ENCODE measurements around the gene BARHL2. TPM values are rescaled to one million over a fixed set of nuclear protein-coding genes. Genes with fewer than 3 reads are reported as not detected.
A peak's percentile ranks its signal among the peaks of the same experiment; 100 is the strongest.

BARHL2 gene
- not detected in 2 replicates for polyA plus RNA-seq (2014; cell fraction: cytosol; rRNA removed)
- not detected in 2 replicates for polyA plus RNA-seq (2014; cell fraction: nucleus; rRNA removed)

DNA sequence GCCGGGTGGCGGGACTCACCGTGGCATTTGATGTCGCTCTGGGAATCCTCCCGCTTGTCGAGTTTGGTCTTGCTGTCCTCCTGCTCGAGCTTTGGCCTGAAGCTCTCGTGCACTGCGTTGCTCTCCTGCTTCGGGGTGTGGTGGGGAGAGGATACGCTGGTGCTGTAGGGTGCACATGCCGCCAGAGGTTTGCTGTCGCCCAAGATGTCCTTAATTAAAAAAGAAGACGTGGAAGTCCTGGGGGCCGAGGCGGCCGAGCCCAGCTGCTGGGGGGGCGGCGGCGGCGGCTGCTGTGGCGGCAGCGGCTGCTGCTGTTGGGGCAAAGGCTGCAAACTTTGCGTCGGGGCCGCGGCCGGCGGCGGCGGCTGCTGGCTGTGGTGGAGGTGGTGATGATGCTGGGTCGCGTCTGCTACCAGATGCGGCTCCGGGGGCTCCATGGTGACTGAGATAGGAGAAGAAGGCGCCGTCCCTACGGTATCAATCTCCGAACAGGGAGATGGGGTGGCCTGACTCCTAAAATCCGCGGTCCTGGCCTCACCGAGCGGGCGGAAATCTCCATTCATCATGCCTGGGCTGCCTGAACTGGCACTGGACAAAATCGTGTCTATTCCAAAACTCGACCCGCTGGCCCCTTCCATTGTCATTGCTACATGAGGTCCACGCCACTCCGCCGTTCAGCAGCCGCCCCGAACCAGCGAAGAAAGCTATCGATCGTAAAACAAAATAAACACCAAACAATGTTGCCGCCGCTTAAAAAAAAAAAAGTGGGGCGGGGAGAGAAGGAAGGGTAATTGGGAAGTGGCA, at the start of gene BARHL2:
Gene BARHL2, minus strand, starts transcription at position 751 of the 804 bp plus-strand sequence. Its CDS starts 107 bp downstream, at position 644.
- DNase-seq (ENCODE audit: low spot score) = no peak

DNA sequence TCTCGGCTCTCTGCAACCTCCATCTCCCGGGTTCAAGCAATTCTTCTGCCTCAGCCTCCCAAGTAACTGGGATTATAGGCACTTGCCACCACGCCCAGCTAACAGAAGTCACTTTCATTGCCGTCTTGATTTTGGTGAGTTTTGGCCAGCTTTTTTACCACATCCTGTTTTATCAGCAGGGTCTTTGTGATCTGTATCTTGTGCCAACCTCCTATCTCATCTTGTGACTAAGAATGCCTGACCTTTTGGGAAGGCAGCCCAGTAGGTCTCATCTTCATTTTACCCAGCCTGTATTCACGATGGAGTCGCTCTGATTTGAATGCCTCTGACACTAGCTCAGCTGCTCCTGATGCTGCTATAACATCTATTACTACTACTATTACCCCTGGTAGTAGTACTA, 46.8 kb upstream of the BARHL2 start:
- DNase-seq (ENCODE audit: low spot score) = no peak

GRCh38 chr1:90763506-90763905, 46.4 kb upstream of the BARHL2 start:
- no peak for DNase-seq (ENCODE audit: low spot score)

- DNase-seq (ENCODE audit: low spot score) = no peak
Observed at GRCh38 chr1:90761781-90762589, 44.9 kb upstream of the BARHL2 start.

GRCh38 chr1:90761156-90761555, 44.1 kb upstream of the BARHL2 start:
- no peak for DNase-seq (ENCODE audit: low spot score)

DNA sequence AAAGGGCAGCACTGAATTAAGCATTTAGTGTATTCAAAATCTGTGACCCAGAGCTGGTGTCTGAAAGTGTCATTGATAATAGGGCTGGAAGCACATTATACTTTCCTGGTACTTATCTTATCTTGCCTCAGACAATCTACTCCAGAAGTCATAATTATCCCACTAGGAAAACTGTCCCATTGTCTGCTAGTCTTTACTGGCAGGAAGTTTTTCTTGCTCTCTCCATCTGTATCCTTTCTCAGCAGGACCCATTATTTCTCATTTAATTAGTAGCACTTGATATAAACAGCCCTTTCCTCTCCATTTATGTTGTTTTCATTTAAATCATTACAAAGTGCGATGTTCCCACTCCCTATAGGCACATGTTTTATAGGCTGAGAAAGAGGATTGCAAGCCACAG, 36.5 kb upstream of the BARHL2 start:
- DNase-seq (ENCODE audit: low spot score) = no peak

DNA sequence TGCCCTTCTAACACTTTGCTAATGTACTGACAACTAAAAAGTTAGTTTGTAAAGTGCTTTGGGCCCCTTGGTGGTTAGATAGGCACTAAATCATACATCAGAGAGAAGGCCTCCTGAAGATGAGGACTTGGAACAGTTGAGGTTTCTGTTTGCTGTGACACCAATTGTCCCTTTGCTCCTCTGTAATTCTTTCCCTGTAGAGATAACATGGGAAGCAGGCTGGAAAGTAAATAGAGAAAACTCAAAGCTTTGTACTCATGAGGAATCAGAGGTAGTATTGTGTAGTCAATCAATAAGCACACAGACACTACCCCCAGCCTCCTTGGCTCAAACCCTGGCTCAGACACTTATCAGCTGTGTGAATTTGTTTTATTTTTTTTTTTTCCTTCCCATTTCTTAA, 31.6 kb upstream of the BARHL2 start:
- DNase-seq (ENCODE audit: low spot score) = no peak

DNA sequence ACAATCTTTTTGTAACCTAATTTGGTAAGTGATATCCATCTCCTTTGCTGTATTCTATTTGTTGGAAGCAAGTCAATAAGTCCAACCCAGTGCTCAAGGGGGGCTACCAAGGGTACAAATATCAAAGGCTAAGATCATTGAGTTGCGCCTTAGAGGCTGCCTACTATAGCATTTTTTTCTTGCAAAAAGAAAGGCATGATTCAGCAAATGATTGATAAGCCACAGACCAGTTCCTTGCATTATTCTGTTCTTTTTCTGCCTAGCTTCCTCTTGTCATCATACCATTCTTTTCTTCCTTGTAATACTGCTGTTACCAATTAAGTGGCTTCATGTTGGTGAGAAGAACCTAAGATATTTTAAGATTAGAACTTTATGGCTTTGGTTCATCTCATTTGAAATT, 29.8 kb upstream of the BARHL2 start:
- no peak for DNase-seq (ENCODE audit: low spot score)

GRCh38 chr1:90745972-90746371, 28.9 kb upstream of the BARHL2 start:
- DNase-seq (ENCODE audit: low spot score) = no peak

GRCh38 chr1:90732136-90732535, 15.0 kb upstream of the BARHL2 start:
- DNase-seq (ENCODE audit: low spot score) = no peak

GRCh38 chr1:90731382-90732050, 14.4 kb upstream of the BARHL2 start:
- DNase-seq (ENCODE audit: low spot score) = no peak

DNA sequence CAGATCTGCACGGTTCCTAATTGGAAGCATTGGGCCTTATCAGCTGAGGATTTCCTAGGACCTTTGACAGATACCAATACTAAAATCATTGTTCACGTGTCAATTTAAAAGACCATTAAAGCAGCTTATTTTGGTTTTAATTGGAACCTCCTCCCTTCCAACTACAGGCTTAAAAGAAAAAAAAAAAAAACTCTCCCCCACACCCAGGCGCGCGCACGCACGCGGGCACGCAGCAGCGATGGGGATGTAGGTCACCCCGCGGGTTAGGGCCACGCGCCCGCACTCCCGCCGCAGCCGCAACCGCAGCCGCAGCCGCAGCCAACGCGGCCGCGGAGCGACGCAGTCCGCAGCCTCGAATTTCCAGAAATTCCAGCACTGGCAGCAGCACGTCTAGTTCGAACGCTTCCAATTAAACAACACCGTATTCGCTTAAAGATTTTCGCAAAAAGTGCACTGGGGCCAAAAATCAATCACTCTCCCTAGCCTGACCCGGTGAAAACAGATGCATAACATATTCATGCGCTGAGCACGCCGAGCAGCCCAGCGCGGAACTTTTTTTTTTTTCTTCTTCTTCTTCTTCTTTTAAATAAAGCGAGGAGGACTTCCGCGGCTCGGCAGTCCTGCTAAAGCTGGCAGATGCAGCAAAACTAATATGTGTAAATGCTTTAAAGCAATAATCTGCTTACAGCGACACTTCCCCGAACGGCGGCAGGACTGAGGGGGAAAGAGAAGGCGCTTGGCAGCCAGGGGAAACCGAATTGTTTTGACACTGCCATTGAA, 13.3 kb upstream of the BARHL2 start:
- DNase-seq (ENCODE audit: low spot score) = no peak

- peak; percentile 50 for DNase-seq (ENCODE audit: low spot score)
Observed at GRCh38 chr1:90729504-90730242, 12.6 kb upstream of the BARHL2 start.

DNA sequence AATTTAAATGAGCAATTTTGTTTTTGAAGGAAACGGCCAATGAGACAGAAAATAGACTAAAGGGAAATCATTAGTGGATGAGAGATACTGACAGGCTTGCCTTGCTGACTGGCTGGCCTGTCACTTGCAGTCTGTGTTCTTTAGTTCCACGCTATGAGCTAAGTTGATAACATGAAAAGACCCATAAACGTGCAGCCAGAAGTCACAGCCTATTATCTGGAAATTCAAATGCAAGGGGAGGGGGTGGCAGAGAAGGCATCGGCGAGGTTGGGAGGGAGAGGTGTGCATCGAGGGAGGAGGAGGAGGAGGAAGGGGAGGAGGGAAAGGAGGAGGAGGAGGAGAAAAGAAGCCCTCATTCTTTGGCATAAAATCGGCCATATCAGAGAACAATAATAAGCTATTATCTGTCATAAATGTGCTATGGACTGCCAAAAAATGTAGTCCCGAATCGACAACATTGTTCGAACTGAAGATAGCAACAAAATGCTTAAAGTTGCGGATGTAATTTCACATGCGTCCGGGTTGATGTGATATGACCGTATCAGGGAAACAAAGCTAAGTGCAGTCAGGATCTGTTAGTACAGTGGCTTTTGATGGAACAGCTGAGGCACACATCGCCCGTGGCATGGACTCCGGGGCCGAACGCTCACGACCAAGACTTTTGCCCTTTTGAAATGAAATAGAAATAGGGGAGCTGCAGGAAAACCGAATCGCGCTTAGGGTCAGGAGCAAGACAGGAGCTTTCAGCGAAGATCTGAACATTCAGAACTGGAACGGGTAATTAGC, 11.6 kb upstream of the BARHL2 start:
- DNase-seq (ENCODE audit: low spot score) = no peak

- DNase-seq (ENCODE audit: low spot score) = no peak
Observed at GRCh38 chr1:90727917-90728501, 10.9 kb upstream of the BARHL2 start.

DNA sequence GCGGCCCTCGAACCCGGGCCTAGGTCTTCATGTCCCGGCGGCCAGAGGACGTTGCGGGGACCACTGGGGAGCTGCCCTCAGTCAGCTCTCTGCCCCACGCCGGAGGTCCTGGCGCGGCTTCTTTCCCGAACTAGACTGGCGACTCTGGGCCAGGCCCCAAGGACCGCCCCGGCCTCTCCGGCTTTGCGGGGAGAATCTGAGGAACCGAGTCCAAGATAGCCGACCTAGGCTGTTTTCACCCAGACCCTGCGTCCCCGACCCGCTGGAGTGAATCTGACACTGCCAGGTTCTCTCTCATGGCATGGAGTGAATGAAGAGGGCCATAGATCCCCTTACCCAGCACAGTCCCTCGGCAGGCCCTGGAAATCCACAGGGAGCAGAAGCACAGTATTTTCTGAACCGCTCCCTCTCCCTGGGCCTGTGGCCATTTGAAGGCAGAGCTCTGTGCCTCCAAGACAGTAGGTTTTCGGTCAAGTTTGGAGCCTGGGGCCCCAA, 9.9 kb upstream of the BARHL2 start:
- no peak for DNase-seq (ENCODE audit: low spot score)

GRCh38 chr1:90726425-90726985, 9.4 kb upstream of the BARHL2 start:
- DNase-seq (ENCODE audit: low spot score) = no peak

GRCh38 chr1:90725657-90726424, 8.7 kb upstream of the BARHL2 start:
- DNase-seq (ENCODE audit: low spot score) = no peak

All from SK-N-DZ (cell line).